ENCODE results near the gene FAM234B. TPM values are rescaled to one million over a fixed set of nuclear protein-coding genes. Genes with fewer than 3 reads are reported as not detected.

The FAM234B gene
- total RNA-seq, 4 donors from 2014 or later, result 1.8 to 3.5 (median 2.5) TPM

DNA sequence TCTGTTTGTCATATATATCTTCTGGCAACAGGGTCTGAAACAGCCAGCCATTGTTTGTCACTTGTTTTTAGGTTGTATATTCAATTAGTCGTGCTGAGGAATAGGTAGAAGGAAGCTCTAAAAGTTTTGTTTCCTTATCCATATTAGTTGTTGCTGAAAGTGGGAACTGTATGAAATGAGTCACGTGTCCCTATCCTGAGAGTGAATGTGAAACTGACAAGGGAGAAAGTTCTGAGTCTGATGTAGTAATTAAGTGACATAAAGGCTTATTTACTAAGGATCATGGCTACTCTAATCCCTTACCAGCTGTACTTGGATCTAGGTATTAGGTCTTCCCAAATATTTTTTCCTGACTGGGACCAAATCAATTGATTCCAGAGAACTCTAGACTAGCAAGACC lies 16.4 kb downstream of the FAM234B start:
- in situ Hi-C loops (cut with MboI; ENCODE audit: low sequenced_read_pairs in 4 of 4), result no loop called here
- intact Hi-C loops (cut with DNase I; ENCODE audit: low total_unique reads), result no loop called here
- Histone ChIP-seq H3K27ac (no peak overlapping the region), H3K4me1 (no peaks in the 10 kb centered on the region), H3K4me3 (no peak overlapping the region), H3K9me3 (no peaks in the 10 kb centered on the region), H3K27me3 (no peaks in the 10 kb centered on the region), H3K36me3 (peaks cover 0 to 16% of the 10 kb centered on the region in 2 donors)
- DNase-seq (no peak), ATAC-seq (no peak)
- TF ChIP-seq, protein P1, sequence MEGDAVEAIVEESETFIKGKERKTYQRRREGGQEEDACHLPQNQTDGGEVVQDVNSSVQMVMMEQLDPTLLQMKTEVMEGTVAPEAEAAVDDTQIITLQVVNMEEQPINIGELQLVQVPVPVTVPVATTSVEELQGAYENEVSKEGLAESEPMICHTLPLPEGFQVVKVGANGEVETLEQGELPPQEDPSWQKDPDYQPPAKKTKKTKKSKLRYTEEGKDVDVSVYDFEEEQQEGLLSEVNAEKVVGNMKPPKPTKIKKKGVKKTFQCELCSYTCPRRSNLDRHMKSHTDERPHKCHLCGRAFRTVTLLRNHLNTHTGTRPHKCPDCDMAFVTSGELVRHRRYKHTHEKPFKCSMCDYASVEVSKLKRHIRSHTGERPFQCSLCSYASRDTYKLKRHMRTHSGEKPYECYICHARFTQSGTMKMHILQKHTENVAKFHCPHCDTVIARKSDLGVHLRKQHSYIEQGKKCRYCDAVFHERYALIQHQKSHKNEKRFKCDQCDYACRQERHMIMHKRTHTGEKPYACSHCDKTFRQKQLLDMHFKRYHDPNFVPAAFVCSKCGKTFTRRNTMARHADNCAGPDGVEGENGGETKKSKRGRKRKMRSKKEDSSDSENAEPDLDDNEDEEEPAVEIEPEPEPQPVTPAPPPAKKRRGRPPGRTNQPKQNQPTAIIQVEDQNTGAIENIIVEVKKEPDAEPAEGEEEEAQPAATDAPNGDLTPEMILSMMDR (IDR thresholded peaks at IDR 0.05 in 4 of 5, conservative IDR thresholded peaks at IDR 0.05 in 1 of 5), result no peak
- TF ChIP-seq POLR2A (IDR thresholded peaks at IDR 0.05), result no peak

DNA sequence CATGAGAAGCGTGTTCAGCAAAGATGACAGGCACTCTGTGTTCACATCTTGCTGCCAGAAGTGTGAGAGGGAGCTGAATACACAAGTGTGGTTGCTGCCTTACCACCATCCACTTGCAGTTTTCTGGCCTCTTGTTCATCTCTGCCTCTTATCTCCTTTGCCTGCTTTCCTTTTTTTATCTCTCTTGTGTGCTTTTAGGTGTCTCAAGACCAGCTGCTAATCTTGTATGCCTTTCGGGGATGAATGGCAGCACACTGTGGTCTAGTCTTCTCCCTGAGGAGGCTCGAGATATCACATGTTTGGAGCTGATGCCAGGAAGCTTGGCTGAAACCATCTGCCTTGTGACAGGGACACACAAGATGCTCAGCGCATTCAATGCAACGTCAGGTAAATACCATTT lies 17.2 kb downstream of the FAM234B start:
- in situ Hi-C loops (cut with MboI; ENCODE audit: low sequenced_read_pairs in 4 of 4), result no loop called here

DNA sequence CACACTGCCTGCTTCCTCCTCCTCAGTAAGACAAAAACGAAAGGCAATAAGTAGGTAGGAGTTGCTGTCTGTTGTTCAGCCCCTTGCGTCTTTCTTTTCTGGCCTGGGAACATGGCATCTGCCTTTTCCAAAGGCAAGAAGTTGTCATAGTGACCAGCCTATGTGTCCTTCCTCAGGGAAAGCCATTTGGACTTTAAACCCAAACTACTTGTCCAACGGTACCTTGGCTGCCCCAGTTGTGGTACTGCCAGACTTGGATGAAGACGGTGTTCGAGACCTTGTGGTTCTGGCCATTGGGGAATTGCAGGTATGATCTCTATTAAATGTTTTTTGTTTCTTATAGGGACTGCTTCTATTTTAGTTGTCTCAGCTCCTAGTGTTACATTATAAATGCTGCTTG lies 18.5 kb downstream of the FAM234B start:
- Histone ChIP-seq H3K9me3 (no peaks in the 10 kb centered on the region), H3K4me3 (no peak overlapping the region), H3K27ac (no peak overlapping the region), H3K27me3 (no peaks in the 10 kb centered on the region), H3K4me1 (no peaks in the 10 kb centered on the region), H3K36me3 (peaks cover 0 to 16% of the 10 kb centered on the region in 2 donors)
- intact Hi-C loops (cut with DNase I; ENCODE audit: low total_unique reads), result no loop called here
- in situ Hi-C loops (cut with MboI; ENCODE audit: low sequenced_read_pairs in 4 of 4), result no loop called here
- DNase-seq (no peak), ATAC-seq (no peak)
- TF ChIP-seq, protein P1 (IDR thresholded peaks at IDR 0.05 in 4 of 5, conservative IDR thresholded peaks at IDR 0.05 in 1 of 5), result no peak
- no peak for TF ChIP-seq POLR2A (IDR thresholded peaks at IDR 0.05)

More for the DNA sequence above, 17.2 kb downstream of the FAM234B start:
- Histone ChIP-seq H3K4me3 (no peak overlapping the region), H3K4me1 (no peaks in the 10 kb centered on the region), H3K27me3 (no peaks in the 10 kb centered on the region), H3K27ac (no peak overlapping the region), H3K36me3 (peaks cover 0 to 16% of the 10 kb centered on the region in 2 donors), H3K9me3 (no peaks in the 10 kb centered on the region)
- intact Hi-C loops (cut with DNase I; ENCODE audit: low total_unique reads), result no loop called here
- no peak for TF ChIP-seq POLR2A (IDR thresholded peaks at IDR 0.05)
- TF ChIP-seq, protein P1 (IDR thresholded peaks at IDR 0.05 in 4 of 5, conservative IDR thresholded peaks at IDR 0.05 in 1 of 5), result no peak
- ATAC-seq (no peak), DNase-seq (no peak)

DNA sequence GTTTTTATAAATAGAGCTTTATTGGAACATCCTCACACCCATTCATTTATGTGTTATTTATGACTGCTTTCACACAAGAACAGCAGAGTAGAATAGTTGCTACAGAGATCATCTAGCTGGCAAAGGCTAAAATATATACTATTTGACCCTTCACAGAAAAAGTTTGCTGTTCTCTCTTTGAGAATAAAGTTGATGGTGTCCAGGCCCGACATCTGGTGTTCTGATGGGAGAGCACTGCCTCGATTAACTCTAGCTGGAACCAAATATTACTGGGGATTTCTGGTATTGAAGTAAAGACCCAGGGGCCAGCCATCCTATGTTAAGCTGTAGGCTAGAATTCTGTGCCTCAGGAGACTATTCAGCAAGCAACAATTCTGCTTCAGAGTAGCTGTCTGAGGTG lies 21.8 kb downstream of the FAM234B start:
- H3K9me3 ChIP-seq, result no peaks in the 10 kb centered on the region
- in situ Hi-C loops (cut with MboI; ENCODE audit: low sequenced_read_pairs in 4 of 4) (no loop called here), intact Hi-C loops (cut with DNase I; ENCODE audit: low total_unique reads) (no loop called here)
- no peak overlapping the region for H3K27ac ChIP-seq
- DNase-seq (no peak), ATAC-seq (no peak)
- no peaks in the 10 kb centered on the region for H3K4me1 ChIP-seq
- H3K27me3 ChIP-seq, result no peaks in the 10 kb centered on the region
- no peak overlapping the region for H3K4me3 ChIP-seq
- TF ChIP-seq, protein P1 (IDR thresholded peaks at IDR 0.05 in 4 of 5, conservative IDR thresholded peaks at IDR 0.05 in 1 of 5), result no peak
- TF ChIP-seq POLR2A (IDR thresholded peaks at IDR 0.05), result no peak
- H3K36me3 ChIP-seq, result peaks cover 0 to 13% of the 10 kb centered on the region in 2 donors

DNA sequence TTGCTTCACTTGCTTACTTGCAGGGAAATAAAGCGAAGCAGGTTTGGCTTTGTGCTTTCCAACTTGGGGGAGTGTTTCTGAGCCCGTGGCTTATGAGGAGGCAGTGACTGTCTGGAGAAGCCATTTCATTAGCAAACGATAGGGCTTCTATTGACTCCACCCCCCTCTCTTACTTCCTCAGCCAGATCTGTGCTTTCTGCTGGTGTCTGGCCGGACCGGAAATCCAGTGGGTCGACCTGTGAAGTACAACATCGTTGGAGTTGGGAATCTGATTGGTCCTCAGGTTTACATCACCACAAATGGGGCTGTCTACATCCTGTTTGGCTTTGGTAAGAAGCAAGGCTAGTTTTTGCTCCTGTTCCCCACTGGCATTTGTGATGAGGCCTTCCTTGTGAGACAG lies 22.3 kb downstream of the FAM234B start:
- H3K36me3 ChIP-seq, result peaks cover 0 to 15% of the 10 kb centered on the region in 2 donors
- H3K4me3 ChIP-seq, result no peak overlapping the region
- H3K27ac ChIP-seq, result no peak overlapping the region
- in situ Hi-C loops (cut with MboI; ENCODE audit: low sequenced_read_pairs in 4 of 4) (no loop called here), intact Hi-C loops (cut with DNase I; ENCODE audit: low total_unique reads) (no loop called here)
- H3K9me3 ChIP-seq, result no peaks in the 10 kb centered on the region
- no peaks in the 10 kb centered on the region for H3K27me3 ChIP-seq
- no peak for TF ChIP-seq POLR2A (IDR thresholded peaks at IDR 0.05)
- TF ChIP-seq, protein P1 (IDR thresholded peaks at IDR 0.05 in 4 of 5, conservative IDR thresholded peaks at IDR 0.05 in 1 of 5), result no peak
- ATAC-seq (no peak), DNase-seq (no peak)
- no peaks in the 10 kb centered on the region for H3K4me1 ChIP-seq
